Cardiac muscle cell (in vitro differentiated cells and primary cell): Measurements from ENCODE around the gene TSPAN7. TPM values are rescaled to one million over a fixed set of nuclear protein-coding genes. Genes with fewer than 3 reads are reported as not detected.

ENCODE experiments used
- DNase-seq, 2 donors: peaks; one replicate each; pipeline versions ENCODE4 v3.0.0 to v3.0.0-alpha.2; 2010 to 2017; ENCODE audit warnings: low read depth in 1 of 2, low spot score in 1 of 2
- H3K27ac ChIP-seq: fragments of 200-600 bp; sonication (generic); 2 replicates; pipeline ENCODE4 v1.5.1; 2016
- H3K27me3 ChIP-seq: fragments of 200-600 bp; sonication (generic); 2 replicates; pipeline ENCODE4 v1.6.0; 2016; ENCODE audit warnings: control low read depth
- H3K36me3 ChIP-seq: fragments of 200-600 bp; sonication (generic); 2 replicates; pipeline ENCODE4 v1.5.1; 2016; ENCODE audit warnings: control low read depth
- H3K4me1 ChIP-seq: fragments of 200-600 bp; sonication (generic); 2 replicates; pipeline ENCODE4 v1.8.1; 2017; ENCODE audit warnings: low read depth, mild to moderate bottlenecking, mixed run types
- H3K4me3 ChIP-seq: fragments of 200-600 bp; sonication (generic); 2 replicates; pipeline ENCODE4 v1.5.1; 2016; ENCODE audit warnings: mild to moderate bottlenecking
- H3K9me3 ChIP-seq: fragments of 200-600 bp; sonication (generic); 2 replicates; pipeline ENCODE4 v1.5.1; 2017; ENCODE audit warnings: low read depth, mild to moderate bottlenecking, control low read depth
- CTCF ChIP-seq: IDR thresholded peaks from 2 replicates; pipeline ENCODE4 v1.5.1; 2012; ENCODE audit warnings: low read depth, mild to moderate bottlenecking, low read length
- polyA plus RNA-seq: library from polyadenylated mRNA; unstranded; fragments of >200 nt; fragmentation: Nextera tagmentation; extraction: Ambion mirVana; gene quantifications from 2 replicates; pipeline ENCODE4 v1.2.1, GENCODE V29; 2016
- total RNA-seq: library from RNA; depleted of rRNA; stranded (reverse); fragments of >200 nt; gene quantifications from 2 replicates; pipeline ENCODE4 v1.2.3, GENCODE V29; 2016

TSPAN7 gene
- total and polyA plus RNA-seq, 2 experiments from 2014 or later = 23.1 to 41.4 TPM

GRCh38 chrX:38519651-38520050 is 41.7 kb upstream of the TSPAN7 start:
- H3K27ac ChIP-seq = no peak overlapping the region
- TF ChIP-seq CTCF = no peak

DNA sequence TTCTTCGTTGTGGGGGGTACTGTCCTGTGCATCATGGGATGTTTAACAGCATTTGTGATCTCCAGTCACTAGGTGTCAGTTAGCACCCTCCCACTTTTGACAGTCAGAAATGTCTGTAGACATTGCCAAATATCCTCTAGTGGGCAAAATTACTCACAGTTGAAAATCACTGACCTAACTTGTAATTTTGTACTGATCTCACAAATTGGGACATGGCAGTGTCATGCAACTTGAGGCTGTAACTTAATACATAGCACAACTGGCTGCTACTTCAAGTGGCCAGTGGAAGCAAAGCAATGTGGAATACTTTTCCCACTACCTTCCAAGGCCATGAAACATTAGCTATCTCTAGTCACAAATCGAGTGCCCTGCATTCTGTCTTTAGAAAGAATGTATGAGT is 23.2 kb upstream of the TSPAN7 start:
- no peaks in the 10 kb centered on the region for H3K27me3 ChIP-seq
- no peak overlapping the region for H3K4me3 ChIP-seq
- H3K36me3 ChIP-seq = no peaks in the 10 kb centered on the region
- TF ChIP-seq CTCF = no peak
- H3K4me1 ChIP-seq = no peaks in the 10 kb centered on the region
- H3K27ac ChIP-seq = no peak overlapping the region
- H3K9me3 ChIP-seq = no peaks in the 10 kb centered on the region
- no peak for DNase-seq

More at GRCh38 chrX:38519651-38520050, 41.7 kb upstream of the TSPAN7 start:
- Histone ChIP-seq H3K4me1 (no peaks in the 10 kb centered on the region), H3K9me3 (no peaks in the 10 kb centered on the region), H3K4me3 (no peak overlapping the region), H3K36me3 (no peaks in the 10 kb centered on the region), H3K27me3 (no peaks in the 10 kb centered on the region)
- no peak for DNase-seq

GRCh38 chrX:38539748-38540147 is 21.6 kb upstream of the TSPAN7 start:
- H3K4me1 ChIP-seq = no peaks in the 10 kb centered on the region
- DNase-seq = no peak
- no peaks in the 10 kb centered on the region for H3K36me3 ChIP-seq
- no peak overlapping the region for H3K4me3 ChIP-seq
- no peaks in the 10 kb centered on the region for H3K27me3 ChIP-seq
- no peak for TF ChIP-seq CTCF
- H3K27ac ChIP-seq = no peak overlapping the region
- no peaks in the 10 kb centered on the region for H3K9me3 ChIP-seq

DNA sequence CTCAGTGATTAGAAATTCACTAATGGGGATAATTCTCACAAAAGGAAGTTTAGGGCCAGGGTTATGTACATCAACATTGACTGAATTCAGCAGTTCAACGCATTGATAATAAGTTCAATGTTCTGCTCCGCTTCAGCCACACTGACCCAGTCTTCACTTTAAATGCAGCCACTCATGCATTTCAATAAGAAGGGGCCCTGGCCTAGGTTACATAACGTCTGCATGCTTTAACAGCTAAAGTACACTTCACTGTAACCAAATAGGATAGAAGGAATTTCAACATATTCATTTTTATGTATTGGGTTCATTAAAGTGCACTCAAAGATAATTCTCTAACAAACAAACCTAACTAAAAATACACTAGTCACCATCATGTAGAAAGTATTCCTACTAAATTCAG is 12.8 kb upstream of the TSPAN7 start:
- no peak for TF ChIP-seq CTCF
- H3K4me1 ChIP-seq = no peaks in the 10 kb centered on the region
- DNase-seq = no peak
- no peaks in the 10 kb centered on the region for H3K9me3 ChIP-seq
- H3K36me3 ChIP-seq = no peaks in the 10 kb centered on the region
- H3K4me3 ChIP-seq = no peak overlapping the region
- H3K27me3 ChIP-seq = no peaks in the 10 kb centered on the region
- no peak overlapping the region for H3K27ac ChIP-seq

DNA sequence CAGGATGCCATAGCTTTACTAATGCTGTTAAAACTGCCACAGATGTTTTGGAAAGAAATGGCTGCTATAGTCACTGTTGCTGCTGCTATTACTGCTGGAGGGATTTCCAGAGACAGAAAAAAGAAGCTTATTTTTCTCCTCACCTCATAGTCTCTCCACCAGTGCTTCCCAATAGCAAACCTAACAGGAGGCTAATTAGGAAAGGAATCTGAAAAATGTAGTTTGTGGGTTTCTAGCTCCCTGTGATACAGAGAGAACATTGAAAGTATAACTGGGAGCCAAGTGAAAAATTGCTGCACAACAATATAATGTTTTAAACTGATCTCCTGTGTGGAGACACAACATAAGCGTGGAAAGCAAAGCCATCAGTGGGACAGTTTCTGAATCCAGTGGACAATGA is 8.6 kb upstream of the TSPAN7 start:
- no peak overlapping the region for H3K4me3 ChIP-seq
- no peak for DNase-seq
- no peaks in the 10 kb centered on the region for H3K9me3 ChIP-seq
- no peak for TF ChIP-seq CTCF
- H3K4me1 ChIP-seq = no peaks in the 10 kb centered on the region
- H3K36me3 ChIP-seq = no peaks in the 10 kb centered on the region
- H3K27ac ChIP-seq = no peak overlapping the region
- no peaks in the 10 kb centered on the region for H3K27me3 ChIP-seq

DNA sequence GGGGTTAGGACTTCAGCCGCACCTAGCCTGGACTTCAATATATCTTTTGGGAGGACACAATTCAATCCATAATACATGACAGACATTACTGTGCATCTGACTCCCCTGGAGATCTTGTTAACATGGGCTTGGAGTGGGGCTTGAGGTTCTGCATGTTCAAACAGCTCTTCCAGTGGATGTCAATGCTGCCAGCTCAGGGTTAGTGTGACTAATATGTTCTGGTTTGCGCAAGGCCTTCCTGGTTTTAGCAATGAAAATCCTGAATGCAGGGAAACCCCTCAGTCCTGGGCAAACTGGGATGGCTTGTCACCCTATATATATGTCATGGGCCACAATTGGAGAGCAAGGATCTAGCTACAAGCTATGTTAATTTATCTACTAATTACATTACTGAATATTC is 2.7 kb upstream of the TSPAN7 start:
- H3K36me3 ChIP-seq = no peaks in the 10 kb centered on the region

More for the DNA sequence above, 2.7 kb upstream of the TSPAN7 start:
- Histone ChIP-seq H3K9me3 (no peaks in the 10 kb centered on the region), H3K4me3 (no peak overlapping the region), H3K27ac (no peak overlapping the region), H3K27me3 (no peaks in the 10 kb centered on the region), H3K4me1 (no peaks in the 10 kb centered on the region)
- TF ChIP-seq CTCF = no peak
- DNase-seq = peak in 1 of 2 donors; percentile 9
